AG08396 (cell line): Measurements from ENCODE around the gene WIF1.

Experiments
- DNase-seq: peaks from one replicate; pipeline ENCODE4 v3.0.0; 2012; ENCODE audit warnings: low spot score, mixed read lengths

WIF1 gene

DNA sequence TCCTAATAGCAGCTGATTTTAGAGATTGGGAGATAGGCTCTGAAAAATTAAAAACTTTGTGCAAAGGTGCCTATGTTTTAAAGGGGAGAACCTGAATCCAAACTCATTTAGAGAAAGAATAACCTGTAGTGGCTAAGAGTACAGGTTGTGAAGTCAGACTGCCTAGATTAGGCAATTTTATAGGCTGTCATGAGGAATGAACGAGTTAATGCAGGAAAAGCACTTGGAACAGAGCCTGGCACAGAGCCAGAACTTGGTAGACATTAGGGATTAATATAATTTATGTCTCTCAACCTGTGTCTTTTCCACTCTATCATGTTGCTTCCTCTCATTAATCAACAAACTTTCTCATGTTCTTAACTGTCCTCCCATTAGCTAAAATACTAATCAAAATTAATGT, 98.1 kb downstream of the WIF1 start:
- no peak for DNase-seq

- no peak for DNase-seq
Observed at GRCh38 chr12:65022421-65022820, 98.7 kb downstream of the WIF1 start.

- DNase-seq: no peak
Observed at GRCh38 chr12:65019696-65020234, 101.3 kb downstream of the WIF1 start.

DNA sequence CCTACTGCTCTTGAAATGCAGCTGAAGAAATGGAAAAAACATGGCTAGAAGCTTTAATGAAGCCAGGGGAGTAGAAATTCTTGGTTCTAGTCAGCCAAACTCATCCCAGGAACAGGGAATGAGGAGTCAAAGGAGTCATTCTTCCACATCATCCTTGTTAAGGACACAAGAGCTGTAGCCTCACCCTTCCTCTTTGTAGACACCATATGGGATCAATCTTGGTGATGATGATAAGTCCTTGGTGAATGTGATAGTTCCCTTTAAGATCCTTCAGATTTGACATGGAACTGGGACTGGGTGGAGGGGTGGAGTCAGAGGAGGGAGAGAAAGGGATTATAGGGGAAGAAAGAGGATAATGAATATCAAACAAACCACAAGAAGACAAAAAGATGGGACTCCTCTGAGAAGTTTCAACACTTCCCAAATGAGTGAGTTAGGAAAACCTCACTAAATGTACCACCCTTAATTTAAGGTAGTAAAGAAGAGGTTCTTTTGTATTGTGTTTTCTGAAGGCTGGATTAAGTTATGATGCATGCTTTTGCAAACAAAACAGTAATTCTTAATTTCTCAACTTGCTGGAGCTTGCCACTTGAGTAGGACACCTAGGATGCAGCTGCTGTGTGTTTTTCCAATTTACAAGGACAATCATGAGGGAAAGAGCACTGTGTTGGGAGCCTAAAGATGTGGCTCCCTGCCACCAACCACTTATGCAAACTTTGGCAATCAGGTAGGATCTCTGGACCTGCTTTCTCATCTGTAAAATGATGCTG, 104.0 kb downstream of the WIF1 start:
- no peak for DNase-seq

GRCh38 chr12:65015850-65016249, 105.3 kb downstream of the WIF1 start:
- no peak for DNase-seq

- DNase-seq: no peak
Observed at GRCh38 chr12:65014504-65015271, 106.4 kb downstream of the WIF1 start.

DNA sequence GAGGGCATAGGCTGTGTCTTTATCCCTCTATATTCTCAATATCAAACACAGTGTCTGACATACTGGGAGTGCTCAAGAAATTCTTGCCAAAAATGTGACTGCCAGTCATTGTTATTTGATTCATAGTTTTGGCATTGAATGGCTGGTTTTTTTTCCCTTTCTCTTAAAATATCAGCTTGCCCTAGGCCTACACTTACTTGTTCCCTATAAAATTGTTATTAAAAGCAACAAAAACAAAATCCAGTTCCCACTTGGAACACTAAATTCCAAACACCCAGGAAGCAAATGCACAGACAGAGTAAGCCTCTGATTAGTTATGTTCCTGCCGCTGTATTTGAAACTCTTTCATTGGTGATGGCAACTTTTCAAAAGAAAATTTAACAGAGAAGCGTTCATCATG, 110.7 kb downstream of the WIF1 start:
- DNase-seq: no peak

DNA sequence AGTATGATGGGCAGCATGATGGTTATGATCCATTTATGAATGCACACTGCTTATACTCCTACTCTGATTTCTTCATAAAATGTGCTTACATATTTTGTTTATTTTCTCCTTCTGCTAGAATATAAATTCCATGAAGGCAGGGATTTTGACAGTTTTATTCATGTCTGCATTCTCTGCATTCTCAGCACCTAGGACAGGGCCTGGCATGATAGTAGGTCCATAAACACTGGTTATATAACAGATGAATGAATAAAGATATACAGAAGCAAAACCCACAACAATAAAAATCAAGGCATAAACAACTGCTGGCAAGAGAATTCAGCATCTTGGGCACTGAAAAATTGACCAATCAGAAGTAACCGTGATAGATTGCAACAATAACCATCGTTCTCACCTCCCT, 115.4 kb downstream of the WIF1 start:
- DNase-seq: no peak

DNA sequence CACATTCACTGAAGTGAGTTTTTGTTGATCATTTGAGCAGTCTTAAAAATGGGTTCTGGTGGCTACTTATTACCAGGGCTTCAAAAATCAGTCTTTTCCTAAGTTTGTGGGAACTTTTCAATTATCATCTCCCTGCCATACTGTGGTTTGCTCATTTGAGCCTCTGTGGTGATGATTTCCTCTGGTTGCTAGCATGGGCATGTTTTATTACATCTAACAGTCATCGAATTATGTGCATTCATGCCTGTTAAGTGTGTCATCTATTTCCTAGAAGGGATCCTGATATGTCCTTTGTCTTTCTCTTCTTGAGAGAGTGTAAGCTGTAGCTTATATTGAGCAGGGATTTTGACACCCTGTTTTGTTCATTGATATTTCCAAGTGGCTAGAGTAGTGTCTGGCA, 116.8 kb downstream of the WIF1 start:
- DNase-seq: no peak
